ENCODE results near the gene TFPT.

GRCh38 chr19:54165222-54165621, 49.8 kb upstream of the TFPT start:
- no peak for TF ChIP-seq POLR2A (IDR thresholded peaks at IDR 0.05)
- no peak for TF ChIP-seq CTCF (IDR thresholded peaks at IDR 0.05)
- TF ChIP-seq EP300 (IDR thresholded peaks at IDR 0.05), result no peak
- TF ChIP-seq POLR2AphosphoS5 (IDR thresholded peaks at IDR 0.05), result no peak
